ENCODE measurements around the gene OSBP2.

Gene OSBP2

DNA sequence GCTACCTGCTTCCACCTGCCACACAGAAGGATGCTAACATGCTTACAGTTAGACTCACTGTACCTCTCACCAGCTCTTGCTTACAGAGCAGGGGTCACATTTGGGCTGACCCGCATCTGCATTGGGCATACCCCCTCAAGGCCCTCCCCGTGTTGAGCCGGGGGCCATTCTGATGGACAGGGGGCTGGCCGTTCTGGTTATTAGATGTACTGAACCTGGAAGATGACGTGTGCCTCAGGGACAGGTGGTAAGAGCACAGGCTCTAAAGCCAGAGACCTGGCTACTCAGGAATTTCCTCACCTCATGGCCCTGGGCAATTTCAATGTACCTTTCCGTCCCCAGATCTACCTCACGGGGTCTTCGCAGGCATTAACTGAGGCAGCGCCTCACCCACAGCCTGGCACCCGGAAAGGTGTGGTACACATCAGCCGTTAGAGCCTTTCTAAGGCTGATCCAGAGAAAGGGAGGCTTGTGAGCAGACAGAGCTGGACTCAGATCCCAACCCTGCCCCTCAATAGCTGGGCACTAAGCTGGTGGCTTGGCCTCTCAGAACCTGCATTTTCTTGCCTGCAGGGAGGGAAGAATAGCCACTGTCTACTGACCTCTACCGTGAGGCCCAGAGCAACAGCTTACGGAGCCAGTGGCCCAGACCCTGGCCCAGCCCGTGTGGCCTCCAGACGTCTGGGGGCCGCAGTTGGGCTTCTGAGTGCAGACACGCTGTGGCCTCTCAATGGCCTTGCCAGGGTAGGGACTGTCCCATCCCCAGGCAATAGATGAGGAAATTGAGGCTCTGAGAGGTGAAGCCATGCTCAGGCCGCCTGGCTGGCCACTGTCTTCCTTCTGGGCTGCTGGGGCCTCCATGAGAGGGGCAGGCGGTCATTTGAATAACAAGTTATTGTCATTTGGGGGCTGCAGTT is 173.3 kb downstream of the OSBP2 start:
- H3K36me3 ChIP-seq (ENCODE audit: control insufficient read depth in 5 of 5, insufficient read depth in 5 of 5, low read length in 5 of 5): no peaks in the 10 kb centered on the region
- peaks cover 0 to 6% (median 0%) of the 10 kb centered on the region in 5 donors for H3K27me3 ChIP-seq (ENCODE audit: control insufficient read depth in 5 of 5, insufficient read depth in 4 of 5, low read length in 5 of 5)
- no peak overlapping the region for H3K27ac ChIP-seq (ENCODE audit: low read depth, low read length)
- H3K9me3 ChIP-seq (ENCODE audit: control insufficient read depth in 5 of 5, low read length in 5 of 5): no peaks in the 10 kb centered on the region
- no peak overlapping the region for H3K4me3 ChIP-seq (ENCODE audit: low read depth in 1 of 5, low read length in 5 of 5)
- peaks cover 0 to 20% (median 6%) of the 10 kb centered on the region in 5 donors for H3K4me1 ChIP-seq (ENCODE audit: control insufficient read depth in 5 of 5, insufficient read depth in 5 of 5, low read length in 5 of 5)
- H3K9ac ChIP-seq (ENCODE audit: low read length in 5 of 5): no peak overlapping the region

DNA sequence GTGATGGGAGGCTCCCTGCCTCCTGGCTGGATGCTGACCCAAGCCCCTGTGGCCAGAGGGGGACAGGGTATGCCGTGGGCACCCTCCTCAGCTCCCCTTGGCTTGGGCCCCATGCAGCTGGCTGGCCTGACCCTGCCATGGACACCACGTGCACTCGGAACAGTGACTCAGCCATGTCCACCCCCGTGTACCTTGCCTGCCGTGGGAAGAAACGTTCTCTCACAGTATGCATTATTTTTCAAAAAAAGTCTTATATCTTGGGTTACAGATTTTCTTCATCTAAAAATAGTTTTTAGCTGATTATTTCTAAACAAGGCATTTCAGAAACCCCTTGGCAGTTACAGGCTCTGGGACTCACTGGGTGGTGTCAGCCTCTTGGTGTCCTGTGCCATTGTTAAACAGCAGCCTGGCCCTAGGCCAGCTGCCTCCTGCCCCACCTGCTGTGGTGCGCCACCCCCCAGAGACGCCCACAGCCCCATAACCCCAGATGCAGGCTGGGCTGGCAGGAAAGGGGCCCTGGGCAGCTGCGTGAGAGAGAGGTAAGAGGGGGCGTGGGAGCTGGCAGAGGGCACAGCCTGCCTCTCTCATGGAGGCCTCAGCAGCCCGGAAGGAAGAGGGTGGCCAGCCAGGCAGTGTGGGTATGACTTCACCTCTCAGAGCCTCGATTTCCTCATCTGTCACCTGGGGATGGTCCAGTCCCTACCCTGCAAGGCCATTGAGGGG is 174.2 kb downstream of the OSBP2 start:
- Histone ChIP-seq H3K27ac (ENCODE audit: low read depth, low read length) (no peak overlapping the region), H3K9ac (ENCODE audit: low read length in 5 of 5) (no peak overlapping the region), H3K27me3 (ENCODE audit: control insufficient read depth in 5 of 5, insufficient read depth in 4 of 5, low read length in 5 of 5) (peaks cover 0 to 2% (median 0%) of the 10 kb centered on the region in 5 donors), H3K4me3 (ENCODE audit: low read depth in 1 of 5, low read length in 5 of 5) (no peak overlapping the region), H3K36me3 (ENCODE audit: control insufficient read depth in 5 of 5, insufficient read depth in 5 of 5, low read length in 5 of 5) (no peaks in the 10 kb centered on the region), H3K9me3 (ENCODE audit: control insufficient read depth in 5 of 5, low read length in 5 of 5) (no peaks in the 10 kb centered on the region), H3K4me1 (ENCODE audit: control insufficient read depth in 5 of 5, insufficient read depth in 5 of 5, low read length in 5 of 5) (peaks cover 0 to 20% (median 4%) of the 10 kb centered on the region in 5 donors)

- H3K27ac ChIP-seq (ENCODE audit: low read depth, low read length): no peak overlapping the region
- no peaks in the 10 kb centered on the region for H3K36me3 ChIP-seq (ENCODE audit: control insufficient read depth in 5 of 5, insufficient read depth in 5 of 5, low read length in 5 of 5)
- peaks cover 0 to 20% (median 4%) of the 10 kb centered on the region in 5 donors for H3K4me1 ChIP-seq (ENCODE audit: control insufficient read depth in 5 of 5, insufficient read depth in 5 of 5, low read length in 5 of 5)
- H3K4me3 ChIP-seq (ENCODE audit: low read depth in 1 of 5, low read length in 5 of 5): no peak overlapping the region
- H3K9ac ChIP-seq (ENCODE audit: low read length in 5 of 5): no peak overlapping the region
- H3K9me3 ChIP-seq (ENCODE audit: control insufficient read depth in 5 of 5, low read length in 5 of 5): no peaks in the 10 kb centered on the region
- no peaks in the 10 kb centered on the region for H3K27me3 ChIP-seq (ENCODE audit: control insufficient read depth in 5 of 5, insufficient read depth in 4 of 5, low read length in 5 of 5)
Observed at GRCh38 chr22:30869667-30870395, 175.2 kb downstream of the OSBP2 start.

DNA sequence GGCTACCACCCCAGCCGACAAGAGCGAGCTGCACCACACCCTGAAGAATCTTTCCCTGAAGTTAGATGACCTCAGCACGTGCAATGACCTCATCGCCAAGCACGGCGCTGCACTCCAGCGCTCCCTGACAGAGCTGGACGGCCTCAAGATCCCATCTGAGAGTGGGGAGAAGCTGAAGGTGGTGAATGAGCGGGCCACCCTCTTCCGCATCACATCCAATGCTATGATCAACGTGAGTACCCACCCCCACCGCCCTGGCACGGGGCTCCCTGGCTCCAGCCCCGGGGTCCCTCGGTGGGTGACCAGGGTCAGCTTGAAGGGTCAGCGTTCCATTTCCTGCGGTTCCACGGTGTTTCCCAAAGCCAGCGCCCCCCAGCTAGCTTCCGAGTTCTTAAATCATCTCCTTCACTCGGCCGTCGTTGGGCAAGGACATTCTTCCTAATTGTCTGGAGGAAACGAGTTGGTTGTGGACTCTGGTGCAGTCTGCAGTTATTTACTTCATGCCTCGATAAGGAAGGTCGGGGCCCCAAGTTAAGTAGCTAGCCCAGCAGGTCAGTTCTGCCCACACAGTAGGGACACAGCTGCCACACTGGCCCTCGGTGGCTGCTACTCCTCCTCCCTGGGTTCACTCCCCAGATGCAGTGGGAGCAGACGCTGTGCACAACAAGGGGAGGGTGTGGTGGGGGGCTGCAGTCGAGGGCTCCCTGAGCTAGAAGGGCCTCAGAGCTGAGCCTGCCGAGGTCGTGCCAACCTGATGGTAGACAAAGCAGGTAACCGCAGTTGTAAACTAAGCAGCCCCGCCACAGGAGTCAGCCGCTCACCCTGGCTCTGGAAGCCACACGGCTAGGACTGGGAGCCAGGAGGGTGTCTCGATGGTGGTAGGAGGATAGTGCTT is 176.0 kb downstream of the OSBP2 start:
- H3K4me1 ChIP-seq (ENCODE audit: control insufficient read depth in 5 of 5, insufficient read depth in 5 of 5, low read length in 5 of 5): peaks cover 0 to 19% (median 4%) of the 10 kb centered on the region in 5 donors
- no peak overlapping the region for H3K27ac ChIP-seq (ENCODE audit: low read depth, low read length)
- no peaks in the 10 kb centered on the region for H3K9me3 ChIP-seq (ENCODE audit: control insufficient read depth in 5 of 5, low read length in 5 of 5)
- H3K36me3 ChIP-seq (ENCODE audit: control insufficient read depth in 5 of 5, insufficient read depth in 5 of 5, low read length in 5 of 5): no peaks in the 10 kb centered on the region
- no peak overlapping the region for H3K9ac ChIP-seq (ENCODE audit: low read length in 5 of 5)
- H3K4me3 ChIP-seq (ENCODE audit: low read depth in 1 of 5, low read length in 5 of 5): no peak overlapping the region
- no peaks in the 10 kb centered on the region for H3K27me3 ChIP-seq (ENCODE audit: control insufficient read depth in 5 of 5, insufficient read depth in 4 of 5, low read length in 5 of 5)

DNA sequence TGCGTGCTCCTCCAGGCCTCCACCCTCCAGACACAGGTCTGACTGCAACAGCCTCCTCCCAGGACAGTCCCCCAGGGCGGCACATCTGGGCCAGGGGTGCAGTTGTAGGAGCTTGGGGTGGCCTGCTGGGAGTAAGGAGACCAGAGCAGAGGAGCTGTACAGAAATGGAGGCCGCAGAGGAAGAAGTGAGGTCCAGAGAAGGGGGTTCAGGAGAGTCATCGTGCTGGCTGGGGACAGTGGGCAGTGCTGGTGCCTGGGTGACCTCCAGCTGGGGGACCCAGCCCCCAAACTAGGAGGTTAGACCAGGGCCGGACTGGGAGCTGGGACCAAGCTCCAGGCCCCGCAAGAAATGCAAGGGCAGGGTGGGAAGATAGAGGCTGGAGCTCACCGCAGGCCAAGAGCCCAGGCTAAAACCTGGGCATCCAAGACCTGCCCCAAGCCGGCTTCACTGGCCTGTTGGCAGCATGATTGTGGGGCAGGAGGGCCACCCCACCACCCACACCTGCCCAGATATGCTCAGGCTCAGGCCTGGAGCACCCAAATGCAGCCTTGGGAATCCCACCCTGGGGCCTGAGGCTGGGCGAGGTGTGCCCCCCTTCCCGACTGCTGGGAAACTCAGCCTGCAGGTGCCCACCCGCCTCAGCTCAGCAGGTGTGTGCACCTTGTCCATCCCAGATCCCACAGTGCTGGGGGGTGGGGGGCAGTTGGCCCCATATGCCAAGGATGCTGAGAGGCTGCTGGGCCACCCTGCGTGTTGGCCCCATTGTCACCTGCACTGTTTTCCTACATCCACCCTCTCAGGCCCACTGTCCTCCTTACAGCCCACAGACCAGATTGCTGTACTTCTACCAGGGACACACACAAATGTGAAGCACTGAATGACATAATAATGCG is 177.0 kb downstream of the OSBP2 start:
- no peaks in the 10 kb centered on the region for H3K36me3 ChIP-seq (ENCODE audit: control insufficient read depth in 5 of 5, insufficient read depth in 5 of 5, low read length in 5 of 5)
- H3K4me1 ChIP-seq (ENCODE audit: control insufficient read depth in 5 of 5, insufficient read depth in 5 of 5, low read length in 5 of 5): peaks cover 0 to 13% (median 4%) of the 10 kb centered on the region in 5 donors
- H3K4me3 ChIP-seq (ENCODE audit: low read depth in 1 of 5, low read length in 5 of 5): no peak overlapping the region
- no peaks in the 10 kb centered on the region for H3K9me3 ChIP-seq (ENCODE audit: control insufficient read depth in 5 of 5, low read length in 5 of 5)
- no peak overlapping the region for H3K9ac ChIP-seq (ENCODE audit: low read length in 5 of 5)
- no peaks in the 10 kb centered on the region for H3K27me3 ChIP-seq (ENCODE audit: control insufficient read depth in 5 of 5, insufficient read depth in 4 of 5, low read length in 5 of 5)
- no peak overlapping the region for H3K27ac ChIP-seq (ENCODE audit: low read depth, low read length)

DNA sequence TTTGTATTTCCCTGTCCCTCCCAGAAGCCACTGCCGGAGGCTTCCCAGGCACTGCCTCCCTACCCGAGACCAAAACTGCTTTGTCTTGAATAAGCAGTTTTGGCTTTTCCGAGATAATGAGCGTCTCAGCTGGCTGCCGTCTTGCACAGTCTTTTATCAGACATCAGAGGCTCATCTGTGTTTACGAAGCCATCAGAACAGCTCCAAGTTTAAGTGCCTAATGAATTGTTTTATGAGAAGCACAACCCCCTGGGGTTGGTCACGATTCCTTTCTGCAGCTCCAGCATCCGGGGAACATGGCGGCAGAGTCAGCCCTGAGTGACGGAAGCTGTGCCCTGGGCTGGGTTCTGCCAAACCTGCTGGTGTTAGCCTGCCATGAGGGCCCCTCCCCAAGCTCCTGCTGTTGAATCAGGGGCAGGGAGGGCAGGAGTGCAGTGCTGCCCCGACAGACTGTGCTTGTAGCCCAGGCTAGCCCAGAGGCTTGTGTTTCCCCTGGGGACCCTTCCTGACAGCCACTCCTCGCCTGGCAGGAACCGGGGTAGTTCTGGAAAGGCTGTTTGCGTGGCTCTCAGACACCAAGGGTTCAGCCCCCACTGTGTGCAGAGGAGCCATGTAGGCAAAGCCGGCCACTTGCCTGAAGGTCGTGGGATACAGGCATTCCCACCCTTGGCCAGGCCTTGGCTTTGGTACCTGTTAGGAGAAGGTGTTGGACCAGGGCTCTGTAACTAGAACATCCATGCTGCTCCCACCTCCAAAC is 177.8 kb downstream of the OSBP2 start:
- no peaks in the 10 kb centered on the region for H3K27me3 ChIP-seq (ENCODE audit: control insufficient read depth in 5 of 5, insufficient read depth in 4 of 5, low read length in 5 of 5)
- H3K27ac ChIP-seq (ENCODE audit: low read depth, low read length): no peak overlapping the region
- H3K36me3 ChIP-seq (ENCODE audit: control insufficient read depth in 5 of 5, insufficient read depth in 5 of 5, low read length in 5 of 5): no peaks in the 10 kb centered on the region
- H3K9ac ChIP-seq (ENCODE audit: low read length in 5 of 5): no peak overlapping the region
- H3K9me3 ChIP-seq (ENCODE audit: control insufficient read depth in 5 of 5, low read length in 5 of 5): no peaks in the 10 kb centered on the region
- peaks cover 0 to 5% (median 3%) of the 10 kb centered on the region in 5 donors for H3K4me1 ChIP-seq (ENCODE audit: control insufficient read depth in 5 of 5, insufficient read depth in 5 of 5, low read length in 5 of 5)
- H3K4me3 ChIP-seq (ENCODE audit: low read depth in 1 of 5, low read length in 5 of 5): no peak overlapping the region

DNA sequence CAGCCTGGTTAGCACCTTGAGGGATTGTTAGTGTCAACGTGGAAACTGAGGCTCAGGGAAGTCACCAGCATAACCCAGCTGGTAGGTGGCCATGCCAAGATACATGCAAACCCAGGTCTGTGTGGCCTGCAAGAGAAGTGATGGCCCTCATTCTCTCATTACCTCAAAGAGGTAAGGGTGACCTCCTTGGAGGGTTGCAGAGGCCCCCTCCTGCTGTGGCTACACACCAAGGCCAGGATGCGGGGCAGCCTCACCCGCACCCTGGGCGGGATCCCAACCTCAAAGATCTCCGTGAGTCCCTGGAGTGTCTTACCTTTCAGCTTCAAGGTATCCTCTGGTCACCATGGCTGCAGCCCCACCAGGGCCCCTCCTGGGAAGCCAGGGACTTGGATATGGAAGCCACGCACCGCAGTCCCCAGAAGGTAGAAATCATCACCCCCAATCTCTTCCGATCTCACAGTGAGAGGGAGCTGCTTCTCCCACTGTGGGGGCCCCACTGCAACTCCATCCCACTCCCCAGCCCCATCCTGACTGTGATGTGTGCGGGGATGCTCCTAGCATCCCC is 178.5 kb downstream of the OSBP2 start:
- Histone ChIP-seq H3K9ac (ENCODE audit: low read length in 5 of 5) (no peak overlapping the region), H3K4me1 (ENCODE audit: control insufficient read depth in 5 of 5, insufficient read depth in 5 of 5, low read length in 5 of 5) (peaks cover 0 to 5% (median 3%) of the 10 kb centered on the region in 5 donors), H3K4me3 (ENCODE audit: low read depth in 1 of 5, low read length in 5 of 5) (no peak overlapping the region), H3K27me3 (ENCODE audit: control insufficient read depth in 5 of 5, insufficient read depth in 4 of 5, low read length in 5 of 5) (no peaks in the 10 kb centered on the region), H3K27ac (ENCODE audit: low read depth, low read length) (no peak overlapping the region), H3K9me3 (ENCODE audit: control insufficient read depth in 5 of 5, low read length in 5 of 5) (no peaks in the 10 kb centered on the region), H3K36me3 (ENCODE audit: control insufficient read depth in 5 of 5, insufficient read depth in 5 of 5, low read length in 5 of 5) (no peaks in the 10 kb centered on the region)

DNA sequence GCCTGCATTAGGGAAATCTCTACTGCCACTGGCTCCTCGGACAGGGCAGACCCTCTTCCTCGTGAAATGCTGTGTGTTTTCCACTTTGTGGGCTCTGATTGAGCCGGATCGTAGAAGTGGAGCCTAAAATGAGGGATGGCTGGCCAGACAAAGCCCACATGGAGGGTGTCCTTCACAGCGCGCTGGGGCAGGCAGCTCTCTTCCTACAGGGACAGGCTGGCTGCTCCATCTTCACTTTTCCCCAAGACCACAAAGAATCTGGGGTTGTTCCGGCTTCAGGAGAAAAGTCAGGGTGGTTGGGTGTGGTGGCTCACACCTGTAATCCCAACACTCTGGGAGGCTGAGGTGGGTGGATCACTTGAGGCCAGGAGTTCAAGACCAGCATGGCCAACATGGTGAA is 179.0 kb downstream of the OSBP2 start:
- peaks cover 0 to 4% (median 3%) of the 10 kb centered on the region in 5 donors for H3K4me1 ChIP-seq (ENCODE audit: control insufficient read depth in 5 of 5, insufficient read depth in 5 of 5, low read length in 5 of 5)

More for the DNA sequence above, 179.0 kb downstream of the OSBP2 start:
- Histone ChIP-seq H3K4me3 (ENCODE audit: low read depth in 1 of 5, low read length in 5 of 5) (no peak overlapping the region), H3K9ac (ENCODE audit: low read length in 5 of 5) (no peak overlapping the region), H3K27me3 (ENCODE audit: control insufficient read depth in 5 of 5, insufficient read depth in 4 of 5, low read length in 5 of 5) (no peaks in the 10 kb centered on the region), H3K9me3 (ENCODE audit: control insufficient read depth in 5 of 5, low read length in 5 of 5) (no peaks in the 10 kb centered on the region), H3K27ac (ENCODE audit: low read depth, low read length) (no peak overlapping the region), H3K36me3 (ENCODE audit: control insufficient read depth in 5 of 5, insufficient read depth in 5 of 5, low read length in 5 of 5) (no peaks in the 10 kb centered on the region)
